NCI-H524 treated with DMSO at 0.1 percent for 48 hours (cell line): ENCODE results near the gene STEAP3.

Experiments
- DNase-seq: peaks from one replicate; lab custom pipeline; 2025; lab: John Stamatoyannopoulos, UW

The STEAP3 gene

GRCh38 chr2:119225105-119225865 is 1.7 kb downstream of the STEAP3 start:
- DNase-seq, result no peak

- no peak for DNase-seq
Measured at GRCh38 chr2:119225926-119226325, 2.3 kb downstream of the STEAP3 start.

GRCh38 chr2:119227346-119227745 is 3.7 kb downstream of the STEAP3 start:
- DNase-seq, result no peak

GRCh38 chr2:119228136-119228535 is 4.5 kb downstream of the STEAP3 start:
- no peak for DNase-seq

- DNase-seq, result no peak
Measured at GRCh38 chr2:119228964-119229363, 5.3 kb downstream of the STEAP3 start.

- no peak for DNase-seq
Measured at GRCh38 chr2:119229716-119230115, 6.1 kb downstream of the STEAP3 start.

- no peak for DNase-seq
Measured at GRCh38 chr2:119230219-119231185, 6.9 kb downstream of the STEAP3 start.

- DNase-seq, result no peak
Measured at GRCh38 chr2:119231975-119232665, 8.5 kb downstream of the STEAP3 start.

- no peak for DNase-seq
Measured at GRCh38 chr2:119232666-119232993, 9.0 kb downstream of the STEAP3 start.

- no peak for DNase-seq
Measured at GRCh38 chr2:119233326-119234020, 9.8 kb downstream of the STEAP3 start.

- no peak for DNase-seq
Measured at GRCh38 chr2:119234021-119235019, 10.7 kb downstream of the STEAP3 start.

- DNase-seq, result no peak
Measured at GRCh38 chr2:119236796-119237195, 13.2 kb downstream of the STEAP3 start.

- peak; percentile 81 for DNase-seq
Measured at GRCh38 chr2:119240311-119241204, 16.9 kb downstream of the STEAP3 start.

GRCh38 chr2:119241205-119241532 is 17.5 kb downstream of the STEAP3 start:
- no peak for DNase-seq

- no peak for DNase-seq
Measured at GRCh38 chr2:119242276-119243119, 18.9 kb downstream of the STEAP3 start.

- no peak for DNase-seq
Measured at GRCh38 chr2:119243621-119244020, 20.0 kb downstream of the STEAP3 start.

GRCh38 chr2:119245076-119245840 is 21.6 kb downstream of the STEAP3 start:
- DNase-seq, result no peak

GRCh38 chr2:119245841-119246230 is 22.2 kb downstream of the STEAP3 start:
- DNase-seq, result no peak
